H1 (cell line): ENCODE data around the gene APOO. TPM values are rescaled to one million over a fixed set of nuclear protein-coding genes. Genes with fewer than 3 reads are reported as not detected.

ENCODE experiments used
- BACH1 ChIP-seq: IDR thresholded peaks from 2 replicates; pipeline ENCODE4 v1.6.1; 2012; ENCODE audit warnings: low read length, improper control_type of control experiment
- KDM4A ChIP-seq: IDR thresholded peaks from one replicate; pipeline ENCODE4 v1.7.1; 2012; ENCODE audit warnings: low read depth, mild to moderate bottlenecking, moderate library complexity, low read length, inconsistent platforms; ENCODE audit not compliant: severe bottlenecking
- SP1 ChIP-seq: IDR thresholded peaks from 2 replicates; pipeline ENCODE4 v1.6.1; 2011; ENCODE audit warnings: low read depth, low read length
- SP2 ChIP-seq: IDR thresholded peaks from 2 replicates; pipeline ENCODE4 v1.6.1; 2012; ENCODE audit warnings: mild to moderate bottlenecking, low read length, inconsistent platforms
- TBP ChIP-seq: IDR thresholded peaks from 2 replicates; pipeline ENCODE4 v1.6.1; 2011; ENCODE audit warnings: low read depth, low read length, improper control_type of control experiment
- polyA plus RNA-seq, 7 experiments: library from polyadenylated mRNA; depleted of rRNA in 3 of 7; stranded (reverse) in 5 of 7; unstranded in 2 of 7; fragments of >200 nt in 5 of 7; fragments of 200-250 nt in 2 of 7; gene quantifications; 1 replicate in 5 of 7; 2 replicates in 1 of 7; 4 replicates in 1 of 7; pipeline versions ENCODE4 v1.2.1 to v1.2.3, GENCODE V29; 2011 to 2013; ENCODE audit warnings: missing spikeins in 2 of 7, mixed read lengths in 2 of 7
- total RNA-seq: library from RNA; stranded (reverse); fragmentation: NEBNext Ultra II Directional; extraction: Animal tissue kit (Norgen Biotek cat#: 25700); gene quantifications from 2 replicates; pipeline ENCODE4 v1.2.1, GENCODE V29; 2021
- TF ChIP-seq, protein P1 (sequence below): IDR thresholded peaks from 2 replicates; pipeline ENCODE4 v1.6.1; 2011; ENCODE audit warnings: low read depth, mild to moderate bottlenecking, low read length; ENCODE audit not compliant: insufficient read depth

The APOO gene
- total and polyA plus RNA-seq, 2 of the 8 experiments (the other 6 are each of a cell fraction or from before 2014, with no cell fraction given): 25.7 to 45.0 TPM

DNA sequence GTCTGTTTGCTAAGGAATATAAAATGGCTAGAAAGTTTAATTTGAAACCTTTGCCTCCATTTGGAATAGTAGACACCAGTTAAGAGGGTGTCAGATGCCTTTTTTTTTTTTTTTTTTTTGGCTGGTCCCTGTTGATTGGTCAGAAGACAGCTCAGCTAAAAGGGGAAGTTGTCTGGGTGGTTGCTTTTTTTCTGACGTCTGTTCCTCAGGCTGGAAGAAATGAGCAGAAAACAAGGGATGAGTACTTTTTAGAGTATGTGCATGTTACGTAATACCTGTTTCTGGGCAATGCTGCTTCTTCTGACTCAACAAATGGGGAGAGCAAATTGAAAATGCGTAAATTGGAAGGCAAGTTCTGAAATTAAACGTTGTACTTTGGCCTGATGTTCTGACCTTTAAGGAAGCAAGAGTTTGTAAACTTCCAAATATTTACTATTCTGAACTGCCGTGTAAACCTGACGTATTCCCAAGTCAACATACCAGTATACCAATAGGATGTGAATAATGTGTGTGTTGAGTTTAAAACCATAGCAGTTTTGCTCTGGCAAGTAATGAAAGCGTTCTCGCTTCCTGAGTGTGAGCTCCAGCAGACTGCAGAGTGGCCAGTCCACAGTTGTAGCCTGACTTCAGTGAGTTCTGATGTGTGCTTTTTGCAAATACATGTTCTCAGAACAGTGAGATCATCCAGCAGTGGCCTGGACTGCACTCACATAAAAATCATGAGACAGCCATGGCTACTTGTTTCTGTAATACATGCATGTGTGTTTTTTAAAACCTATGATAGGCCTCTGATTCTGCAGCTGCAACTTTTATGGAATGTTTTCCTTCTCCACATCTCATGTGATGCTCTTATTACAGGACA lies 123.0 kb downstream of the APOO start (continued):
- TF ChIP-seq SP1 (no peak), BACH1 (no peak), TBP (no peak), SP2 (no peak), KDM4A (no peak)
- TF ChIP-seq, protein P1, sequence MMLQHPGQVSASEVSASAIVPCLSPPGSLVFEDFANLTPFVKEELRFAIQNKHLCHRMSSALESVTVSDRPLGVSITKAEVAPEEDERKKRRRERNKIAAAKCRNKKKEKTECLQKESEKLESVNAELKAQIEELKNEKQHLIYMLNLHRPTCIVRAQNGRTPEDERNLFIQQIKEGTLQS: no peak
